Measurements from ENCODE around the gene PABPC1L2A. TPM values are rescaled to one million over a fixed set of nuclear protein-coding genes. Genes with fewer than 3 reads are reported as not detected.
"Not testable (repeated sequence)": the region's sequence is repeated elsewhere in the genome, so short reads cannot be mapped to it uniquely, and the experiment has no call there.

PABPC1L2A gene
- total RNA-seq: not detected

GRCh38 chrX:73079024-73079562 lies at the start of gene PABPC1L2A:
PABPC1L2A (minus strand) TSS chrX:73079512; CDS start chrX:73079386, 126 bp downstream.
- not testable (repeated sequence) for DNase-seq (ENCODE audit: low spot score)

DNA sequence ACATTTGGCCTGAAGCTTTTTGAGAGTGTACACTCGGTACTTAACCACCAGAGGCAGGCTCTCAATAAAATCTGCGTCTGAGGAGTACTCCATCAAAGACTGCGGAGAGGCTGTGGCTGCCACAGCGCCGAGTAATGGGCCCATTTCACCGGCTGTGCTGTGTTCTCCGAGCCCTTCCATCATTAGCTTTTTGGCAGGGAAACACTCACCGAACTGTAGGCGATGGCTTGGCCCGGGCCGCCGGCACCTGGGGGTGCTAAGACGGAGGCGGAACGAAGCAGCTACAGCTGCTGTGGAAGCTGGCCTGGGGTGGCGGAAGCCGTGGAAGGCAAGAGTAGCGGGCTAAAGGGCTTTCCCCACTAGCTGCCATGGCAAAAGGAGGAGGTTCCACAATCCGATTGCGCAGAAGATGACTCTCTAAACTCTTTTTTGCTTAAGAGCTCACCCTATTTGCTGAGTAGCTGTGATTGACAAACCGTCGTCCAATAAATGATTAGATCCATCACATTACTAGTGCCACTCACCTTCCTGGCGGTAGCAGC lies 48.5 kb upstream of the PABPC1L2A start:
- DNase-seq (ENCODE audit: low spot score): no peak

DNA sequence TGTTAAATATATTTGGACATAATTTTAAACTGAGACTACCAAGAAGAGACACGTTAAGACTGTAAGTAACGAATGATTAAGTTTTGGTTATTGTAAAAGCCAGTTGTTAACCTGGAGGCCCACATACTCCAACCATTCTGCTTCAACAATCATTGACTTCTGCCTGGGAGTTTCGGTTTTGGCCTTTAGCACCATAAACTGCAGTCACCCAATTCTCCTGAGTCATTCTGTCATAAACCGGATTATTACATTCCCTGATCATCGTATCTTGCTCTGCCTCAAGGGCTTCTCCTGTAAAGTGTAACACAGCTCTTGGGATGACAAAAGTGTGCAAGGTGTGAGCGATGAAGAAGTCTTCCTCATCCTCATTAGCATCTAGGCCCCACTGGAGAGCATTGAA lies 46.9 kb upstream of the PABPC1L2A start:
- DNase-seq (ENCODE audit: low spot score): no peak

DNA sequence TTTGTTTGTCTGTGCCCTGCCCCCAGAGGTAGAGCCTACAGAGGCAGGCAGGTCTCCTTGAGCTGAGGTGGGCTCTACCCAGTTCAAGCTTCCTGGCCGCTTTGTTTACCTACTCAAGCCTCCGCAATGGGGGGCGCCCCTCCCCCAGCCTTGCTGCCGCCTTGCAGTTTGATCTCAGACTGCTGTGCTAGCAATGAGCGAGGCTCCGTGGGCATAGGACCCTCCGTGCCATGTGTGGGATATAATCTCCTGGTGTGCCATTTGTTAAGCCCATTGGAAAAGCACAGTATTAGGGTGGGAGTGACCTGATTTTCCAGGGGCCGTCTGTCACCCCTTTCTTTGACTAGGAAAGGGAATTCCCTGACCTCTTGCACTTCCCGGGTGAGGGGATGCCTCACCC lies 20.2 kb upstream of the PABPC1L2A start:
- not testable (repeated sequence) for DNase-seq (ENCODE audit: low spot score)

DNA sequence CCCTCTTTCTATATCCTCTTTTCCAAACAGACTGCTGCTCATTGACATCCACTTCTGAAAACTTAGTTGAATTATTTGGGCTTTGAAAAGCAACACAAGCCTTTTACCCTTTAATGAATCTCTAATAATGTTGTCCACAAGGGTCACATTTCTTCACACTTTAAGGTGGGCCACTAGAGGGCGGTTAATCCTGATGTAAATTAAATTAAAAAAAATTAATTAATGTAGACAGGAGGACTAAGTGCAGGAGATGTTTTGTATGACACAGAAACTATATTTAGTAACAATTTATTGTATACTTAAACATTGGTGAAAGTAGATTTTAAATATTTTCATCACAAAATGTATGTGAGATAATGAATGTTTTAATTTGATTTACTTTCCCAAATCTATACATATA lies 7.5 kb upstream of the PABPC1L2A start:
- DNase-seq (ENCODE audit: low spot score): not testable (repeated sequence)

DNA sequence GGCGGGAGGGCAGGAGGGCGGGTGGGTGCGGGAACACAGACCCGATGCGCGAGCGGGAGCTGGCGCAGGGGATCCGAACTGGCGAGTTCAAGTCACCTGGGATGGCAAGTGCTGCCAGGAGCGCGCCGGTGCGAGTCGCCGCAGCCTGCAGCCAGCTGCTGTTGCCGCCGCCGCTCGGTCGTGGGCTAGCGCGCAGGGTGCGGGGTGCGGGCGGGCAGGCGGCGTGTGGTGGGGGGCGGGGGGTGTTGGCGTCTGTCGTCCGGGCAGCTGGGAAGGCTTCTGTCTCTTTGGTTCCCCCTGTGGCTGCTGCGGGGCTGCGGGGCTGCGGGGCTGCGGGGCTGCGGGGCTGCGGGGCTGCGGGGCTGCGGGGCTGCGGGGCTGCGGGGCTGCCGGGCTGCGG lies 572 bp upstream of the PABPC1L2A start:
- not testable (repeated sequence) for DNase-seq (ENCODE audit: low spot score)

GRCh38 chrX:73078597-73078996 lies 715 bp downstream of the PABPC1L2A start:
- not testable (repeated sequence) for DNase-seq (ENCODE audit: low spot score)

- no peak for DNase-seq (ENCODE audit: low spot score)
Observed at GRCh38 chrX:73076838-73077237, 2.5 kb downstream of the PABPC1L2A start.

GRCh38 chrX:73069365-73070035 lies 9.8 kb downstream of the PABPC1L2A start:
- no peak for DNase-seq (ENCODE audit: low spot score)

DNA sequence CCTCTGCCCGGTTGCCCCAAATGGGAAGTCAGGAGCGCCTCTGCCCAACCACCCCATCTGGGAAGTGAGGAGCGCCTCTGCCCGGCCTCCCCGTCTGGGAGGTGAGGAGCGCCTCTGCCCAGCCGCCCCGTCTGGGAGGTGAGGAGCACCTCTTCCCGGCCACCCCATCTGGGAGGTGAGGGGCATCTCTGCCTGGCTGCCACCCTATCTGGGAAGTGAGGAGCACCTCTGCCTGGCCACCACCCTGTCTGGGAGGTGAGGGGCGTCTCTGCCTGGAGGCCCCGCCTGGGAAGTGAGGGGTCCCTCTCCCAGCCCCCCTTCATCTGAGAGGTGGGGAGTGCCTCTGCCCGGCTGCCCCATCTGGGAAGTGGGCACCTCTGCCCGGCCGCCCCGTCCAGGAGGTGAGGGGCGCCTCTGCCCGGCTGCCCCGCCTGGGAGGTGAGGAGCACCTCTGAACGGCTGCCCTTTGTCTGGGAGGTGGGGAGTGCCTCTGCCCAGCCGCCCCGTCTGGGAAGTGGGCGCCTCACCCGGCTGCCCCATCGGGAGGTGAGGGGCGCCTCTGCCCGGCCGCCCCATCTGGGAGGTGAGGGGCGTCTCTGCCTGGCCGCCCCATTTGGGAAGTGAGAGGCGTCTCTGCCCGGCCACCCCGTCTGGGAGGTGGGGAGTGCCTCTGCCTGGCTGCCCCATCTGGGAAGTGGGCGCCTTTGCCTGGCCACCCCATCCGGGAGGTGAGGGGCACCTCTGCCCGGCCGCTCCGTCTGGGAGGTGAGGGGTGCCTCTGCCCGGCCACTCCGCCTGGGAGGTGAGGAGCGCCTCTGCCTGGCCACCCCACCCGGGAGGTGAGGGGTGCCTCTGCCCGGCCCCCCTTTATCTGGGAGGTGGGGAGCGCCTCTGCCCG lies 10.6 kb downstream of the PABPC1L2A start:
- no peak for DNase-seq (ENCODE audit: low spot score)

DNA sequence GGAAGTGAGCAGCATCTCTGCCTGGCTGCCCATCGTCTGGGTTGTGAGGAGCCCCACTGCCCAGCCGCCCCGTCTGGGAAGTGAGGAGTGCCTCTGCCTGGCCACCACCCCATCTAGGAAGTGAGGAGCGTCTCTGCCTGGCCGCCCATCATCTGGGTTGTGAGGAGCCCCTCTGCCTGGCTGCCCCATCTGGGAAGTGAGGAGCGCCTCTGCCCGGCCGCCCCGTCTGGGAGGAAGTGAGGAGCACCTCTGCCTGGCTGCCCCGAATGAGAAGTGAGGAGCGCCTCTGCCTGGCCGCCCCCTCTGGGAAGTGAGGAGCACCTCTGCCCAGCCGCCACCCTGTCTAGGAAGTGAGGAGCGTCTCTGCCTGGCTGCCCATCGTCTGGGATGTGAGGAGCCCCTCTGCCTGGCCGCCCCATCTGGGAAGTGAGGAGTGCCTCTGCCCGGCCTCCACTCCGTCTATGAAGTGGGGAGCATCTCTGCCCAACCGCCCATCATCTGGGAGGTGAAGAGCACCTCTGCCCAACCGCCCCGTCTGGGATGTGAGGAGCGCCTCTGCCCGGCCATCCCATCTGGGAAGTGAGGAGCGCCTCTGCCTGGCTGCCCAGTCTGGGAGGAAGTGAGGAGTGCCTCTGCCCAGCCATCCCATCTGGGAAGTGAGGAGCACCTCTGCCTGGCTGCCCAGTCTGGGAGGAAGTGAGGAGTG lies 11.4 kb downstream of the PABPC1L2A start:
- DNase-seq (ENCODE audit: low spot score): not testable (repeated sequence)

DNA sequence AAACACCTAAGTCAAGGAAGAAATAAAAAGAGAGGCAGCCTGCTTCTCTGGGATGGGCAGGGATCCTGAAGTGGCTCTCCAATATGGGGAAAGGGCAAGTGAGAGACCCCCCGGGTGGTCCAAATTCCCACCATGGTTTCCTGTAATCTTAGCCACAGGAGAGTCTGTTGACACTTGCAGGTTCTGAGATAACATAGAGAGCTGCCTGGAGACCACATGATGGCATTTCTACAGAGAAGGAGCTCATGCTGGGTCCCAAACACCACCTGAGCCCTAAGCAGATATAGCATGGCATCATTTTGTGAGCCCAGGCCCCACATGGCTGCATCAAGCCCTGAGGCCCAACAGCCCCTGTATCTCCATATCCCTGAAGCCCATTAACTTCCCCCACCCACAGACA lies 50.4 kb downstream of the PABPC1L2A start:
- no peak for DNase-seq (ENCODE audit: low spot score)

Other genes with a start within 250 kb of the PABPC1L2A start
- gene FAM236C, start 166.9 kb downstream of the PABPC1L2A start, total RNA-seq: not detected
- not detected for gene FAM236A, start 141.3 kb downstream of the PABPC1L2A start, total RNA-seq
- gene DMRTC1, start 135.7 kb downstream of the PABPC1L2A start, total RNA-seq: not detected
- not detected for gene PABPC1L2B, start 76.6 kb downstream of the PABPC1L2A start, total RNA-seq
- gene NAP1L2, start 135.3 kb upstream of the PABPC1L2A start, total RNA-seq: 4.4 TPM

All from mucosa of gallbladder (tissue), 1 donor.